ENCODE results near the gene RNASEH2A. TPM values are rescaled to one million over a fixed set of nuclear protein-coding genes. Genes with fewer than 3 reads are reported as not detected.
A peak's percentile ranks its signal among the peaks of the same experiment; 100 is the strongest.

RNASEH2A gene
- total and polyA plus RNA-seq, 2 of the 13 experiments (the other 11 are each of a cell fraction or from before 2014, with no cell fraction given), result 25.1 to 35.8 TPM

- TF ChIP-seq ZNF574 (CRISPR knock-in tag; IDR thresholded peaks at IDR 0.05) (peak; percentile 66), MYC (CRISPR knock-in tag; IDR thresholded peaks at IDR 0.05; ENCODE audit: borderline replicate concordance) (no peak; the same call in 1 of the 2 replicates), ATM (IDR thresholded peaks at IDR 0.05; ENCODE audit: borderline replicate concordance) (no peak), ATF1 (CRISPR knock-in tag; IDR thresholded peaks at IDR 0.05) (peak; percentile 80), ELF4 (CRISPR knock-in tag; IDR thresholded peaks at IDR 0.05; ENCODE audit: borderline replicate concordance) (no peak), ZNF577 (CRISPR knock-in tag; IDR thresholded peaks at IDR 0.05; ENCODE audit: borderline replicate concordance, low read depth) (no peak), FOXC1 (CRISPR knock-in tag; IDR thresholded peaks at IDR 0.05; ENCODE audit: borderline replicate concordance) (no peak), NR1H2 (CRISPR knock-in tag; IDR thresholded peaks at IDR 0.05; ENCODE audit: borderline replicate concordance, low read depth) (no peak), TEF (CRISPR knock-in tag; IDR thresholded peaks at IDR 0.05) (no peak), SCMH1 (CRISPR knock-in tag; IDR thresholded peaks at IDR 0.05; ENCODE audit: borderline replicate concordance) (no peak), KLF12 (CRISPR knock-in tag; IDR thresholded peaks at IDR 0.05; ENCODE audit: borderline replicate concordance) (no peak), RXRB (CRISPR knock-in tag; IDR thresholded peaks at IDR 0.05; ENCODE audit: borderline replicate concordance) (peak; percentile 14; the same call in 1 of the 2 replicates), HNRNPUL1 (IDR thresholded peaks at IDR 0.05; ENCODE audit: low read depth, low read length) (0 out of 2 replicates have a peak, but pooled peaks have one; percentile 41), FOXA3 (CRISPR knock-in tag; IDR thresholded peaks at IDR 0.05) (peak; percentile 23; the same call in 1 of the 2 replicates), EZH2 (conservative IDR thresholded peaks at IDR 0.05; ENCODE audit: low read depth, low read length) (no peak), ZNF274 (CRISPR knock-in tag; IDR thresholded peaks at IDR 0.05) (no peak)
- TF ChIP-seq, protein P1, sequence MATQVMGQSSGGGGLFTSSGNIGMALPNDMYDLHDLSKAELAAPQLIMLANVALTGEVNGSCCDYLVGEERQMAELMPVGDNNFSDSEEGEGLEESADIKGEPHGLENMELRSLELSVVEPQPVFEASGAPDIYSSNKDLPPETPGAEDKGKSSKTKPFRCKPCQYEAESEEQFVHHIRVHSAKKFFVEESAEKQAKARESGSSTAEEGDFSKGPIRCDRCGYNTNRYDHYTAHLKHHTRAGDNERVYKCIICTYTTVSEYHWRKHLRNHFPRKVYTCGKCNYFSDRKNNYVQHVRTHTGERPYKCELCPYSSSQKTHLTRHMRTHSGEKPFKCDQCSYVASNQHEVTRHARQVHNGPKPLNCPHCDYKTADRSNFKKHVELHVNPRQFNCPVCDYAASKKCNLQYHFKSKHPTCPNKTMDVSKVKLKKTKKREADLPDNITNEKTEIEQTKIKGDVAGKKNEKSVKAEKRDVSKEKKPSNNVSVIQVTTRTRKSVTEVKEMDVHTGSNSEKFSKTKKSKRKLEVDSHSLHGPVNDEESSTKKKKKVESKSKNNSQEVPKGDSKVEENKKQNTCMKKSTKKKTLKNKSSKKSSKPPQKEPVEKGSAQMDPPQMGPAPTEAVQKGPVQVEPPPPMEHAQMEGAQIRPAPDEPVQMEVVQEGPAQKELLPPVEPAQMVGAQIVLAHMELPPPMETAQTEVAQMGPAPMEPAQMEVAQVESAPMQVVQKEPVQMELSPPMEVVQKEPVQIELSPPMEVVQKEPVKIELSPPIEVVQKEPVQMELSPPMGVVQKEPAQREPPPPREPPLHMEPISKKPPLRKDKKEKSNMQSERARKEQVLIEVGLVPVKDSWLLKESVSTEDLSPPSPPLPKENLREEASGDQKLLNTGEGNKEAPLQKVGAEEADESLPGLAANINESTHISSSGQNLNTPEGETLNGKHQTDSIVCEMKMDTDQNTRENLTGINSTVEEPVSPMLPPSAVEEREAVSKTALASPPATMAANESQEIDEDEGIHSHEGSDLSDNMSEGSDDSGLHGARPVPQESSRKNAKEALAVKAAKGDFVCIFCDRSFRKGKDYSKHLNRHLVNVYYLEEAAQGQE (IDR thresholded peaks at IDR 0.05; ENCODE audit: borderline replicate concordance in 1 of 2, low read depth in 1 of 2, low read length in 2 of 2), result no peak
Measured at GRCh38 chr19:12793290-12794195, 12.8 kb upstream of the RNASEH2A start (continued).
